NCI-H226 (cell line): Measurements from ENCODE around the gene RFC4.
"Not testable (repeated sequence)": the region's sequence is repeated elsewhere in the genome, so short reads cannot be mapped to it uniquely, and the experiment has no call there.

Source experiments
- DNase-seq: peaks from one replicate; pipeline ENCODE4 v3.0.0-alpha.2; 2015

RFC4 gene

DNA sequence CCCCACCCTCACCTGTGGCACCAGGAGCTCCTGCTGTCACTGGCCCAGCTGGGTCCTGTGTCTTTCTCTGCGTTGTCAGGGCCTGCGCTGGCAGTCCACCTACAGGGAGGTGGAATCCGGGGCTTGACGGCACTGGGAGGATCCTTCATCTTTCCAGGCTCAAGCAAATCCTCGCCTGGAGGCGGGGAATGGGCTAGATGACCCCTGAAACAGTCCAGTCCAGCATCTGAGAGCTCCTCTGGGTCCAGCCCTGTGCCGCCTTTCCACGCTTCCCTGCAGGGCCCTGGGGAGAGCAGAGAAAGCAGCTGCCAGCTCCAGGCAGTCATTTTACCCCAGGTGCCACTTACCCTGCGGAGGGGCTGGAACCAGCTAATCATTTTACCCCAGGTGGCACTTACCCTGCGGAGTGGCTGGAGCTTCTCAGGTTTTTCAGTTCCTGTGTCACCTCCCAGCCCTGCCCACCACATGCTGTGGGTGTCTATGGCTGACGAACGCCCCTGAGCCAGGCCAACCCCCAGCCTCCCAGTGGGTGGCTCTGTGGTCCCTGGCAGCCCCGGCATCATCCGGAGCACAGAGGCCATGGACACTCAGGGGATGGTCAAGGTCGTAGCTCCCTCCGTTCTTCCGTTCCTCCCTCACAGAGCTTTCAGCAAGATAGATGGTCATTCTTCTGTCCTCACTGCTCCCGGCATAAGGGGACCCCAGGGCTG lies 18.3 kb upstream of the RFC4 start:
- no peak for DNase-seq

GRCh38 chr3:186823386-186823785 lies 17.1 kb upstream of the RFC4 start:
- no peak for DNase-seq

- not testable (repeated sequence) for DNase-seq
Observed at GRCh38 chr3:186822388-186822759, 16.1 kb upstream of the RFC4 start.

DNA sequence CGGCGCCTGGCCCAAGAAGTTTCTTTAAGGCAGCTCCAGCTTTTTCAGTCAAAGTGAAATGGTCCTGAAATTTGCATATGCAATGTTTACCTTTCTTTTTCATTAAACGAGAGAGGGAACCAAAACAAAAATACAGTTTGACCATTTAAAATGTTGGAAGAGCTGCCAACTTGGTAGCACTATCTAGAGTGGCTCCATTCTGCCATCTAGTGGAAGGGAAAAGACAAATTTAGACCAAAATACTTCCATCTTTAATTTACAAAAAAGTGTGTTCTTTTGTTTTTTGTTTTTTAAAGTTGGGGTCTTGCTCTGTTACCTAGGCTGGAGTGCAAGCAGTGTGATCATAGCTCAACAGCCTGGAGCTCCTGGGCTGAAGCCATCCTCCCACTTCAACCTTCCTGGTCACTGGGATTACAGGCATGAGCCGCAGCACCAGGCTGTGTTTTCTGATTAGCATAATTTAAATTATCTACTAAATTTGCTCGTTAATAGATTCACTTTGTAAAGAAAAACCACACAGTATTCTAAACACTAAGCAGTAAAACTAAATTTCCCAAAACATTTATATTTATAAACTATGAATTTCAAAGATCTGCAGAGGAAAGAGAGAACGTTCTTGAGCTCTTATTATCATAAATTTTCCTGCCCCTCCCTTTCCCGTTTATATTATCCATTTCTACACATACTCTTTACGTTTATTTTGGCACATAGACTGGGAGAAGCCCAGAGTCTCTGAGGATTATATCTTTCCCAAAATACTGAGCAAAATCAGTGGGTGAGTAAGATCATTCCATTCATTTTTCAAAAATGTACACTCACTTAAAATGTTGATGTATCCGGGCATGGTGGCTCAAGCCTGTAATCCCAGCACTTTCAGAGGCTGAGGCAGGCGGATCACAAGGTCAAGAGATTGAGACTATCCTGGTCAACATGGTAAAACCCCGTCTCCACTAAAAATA lies 15.4 kb upstream of the RFC4 start:
- peak; percentile 66 for DNase-seq

- DNase-seq: no peak
Observed at GRCh38 chr3:186818956-186819355, 12.7 kb upstream of the RFC4 start.

GRCh38 chr3:186818516-186818915 lies 12.2 kb upstream of the RFC4 start:
- no peak for DNase-seq

DNA sequence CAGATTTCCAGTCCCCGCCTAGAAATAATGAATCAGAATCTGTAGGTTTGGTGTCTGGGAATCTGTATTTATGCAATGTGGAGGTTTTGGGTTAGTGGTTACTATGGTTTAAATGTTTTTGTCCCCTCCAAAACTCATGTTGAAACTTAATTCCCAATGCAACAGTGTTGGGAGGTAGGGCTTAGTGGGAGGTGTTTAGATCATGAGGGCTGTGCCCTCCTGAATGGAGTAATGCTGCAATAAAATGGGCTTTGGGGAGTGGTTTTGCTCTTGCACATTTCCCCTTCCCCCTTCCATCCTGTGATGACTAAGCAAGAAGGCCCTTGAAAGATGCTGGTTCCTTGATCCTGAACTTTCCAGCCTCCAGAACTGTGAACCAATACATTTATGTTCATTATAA lies 9.2 kb upstream of the RFC4 start:
- peak; percentile 81 for DNase-seq

GRCh38 chr3:186814100-186814499 lies 7.8 kb upstream of the RFC4 start:
- no peak for DNase-seq

- not testable (repeated sequence) for DNase-seq
Observed at GRCh38 chr3:186811313-186811712, 5.0 kb upstream of the RFC4 start.

GRCh38 chr3:186810336-186810996 lies 4.2 kb upstream of the RFC4 start:
- no peak for DNase-seq

DNA sequence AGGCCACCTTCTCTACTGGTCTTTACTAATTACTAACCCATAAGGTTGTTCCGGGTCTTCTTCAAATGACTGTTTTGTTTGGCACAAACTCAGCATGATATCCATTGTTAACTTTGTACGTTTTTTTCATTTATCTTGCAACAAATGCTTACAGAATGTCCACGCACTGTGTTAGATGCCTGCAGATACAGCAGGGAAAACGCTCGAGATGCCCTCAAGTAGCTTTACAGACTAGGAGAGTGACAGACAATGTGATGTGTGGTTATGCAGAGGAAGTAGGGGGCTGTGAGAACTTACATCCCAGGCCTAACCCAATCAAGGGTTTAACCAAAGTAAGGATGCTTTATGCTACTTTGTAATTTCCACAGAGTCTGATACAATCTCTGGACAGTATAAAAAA lies 949 bp upstream of the RFC4 start:
- DNase-seq: no peak

DNA sequence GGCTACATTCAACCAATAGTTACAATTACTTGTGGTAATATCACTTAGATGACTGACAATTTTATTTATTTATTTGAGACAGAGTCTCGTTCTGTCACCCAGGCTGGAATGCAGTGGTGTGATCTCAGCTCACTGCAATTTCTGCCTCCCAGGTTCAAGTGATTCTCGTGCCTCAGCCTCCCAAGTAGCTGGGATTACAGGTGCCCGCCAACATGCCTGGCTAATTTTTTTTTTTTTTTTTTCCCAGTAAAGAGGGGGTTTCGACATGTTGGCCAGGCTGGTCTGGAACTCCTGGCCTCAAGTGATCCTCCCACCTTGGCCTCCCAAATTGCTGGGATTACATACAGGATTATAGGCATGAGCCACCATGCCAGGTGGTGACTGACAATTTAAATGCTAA lies 2.8 kb downstream of the RFC4 start:
- DNase-seq: not testable (repeated sequence)

DNA sequence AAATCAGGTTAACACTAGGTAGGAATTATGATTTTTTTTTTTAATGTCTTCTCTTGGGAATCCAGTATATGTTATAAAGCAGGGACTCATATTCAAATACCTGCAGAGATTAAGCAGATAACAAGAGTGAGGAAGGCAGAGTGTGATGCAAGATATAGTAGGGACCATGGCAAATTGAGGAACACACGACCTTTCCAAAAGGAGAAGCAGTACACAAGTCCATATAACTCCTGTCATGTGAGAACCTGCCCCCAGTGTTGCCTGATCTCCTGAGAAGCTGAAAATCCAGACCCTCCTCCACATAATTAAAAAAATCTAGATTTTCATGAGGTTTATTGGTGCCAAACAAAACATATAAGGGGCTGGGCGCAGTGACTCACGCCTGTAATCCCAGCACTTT lies 3.6 kb downstream of the RFC4 start:
- DNase-seq: no peak

DNA sequence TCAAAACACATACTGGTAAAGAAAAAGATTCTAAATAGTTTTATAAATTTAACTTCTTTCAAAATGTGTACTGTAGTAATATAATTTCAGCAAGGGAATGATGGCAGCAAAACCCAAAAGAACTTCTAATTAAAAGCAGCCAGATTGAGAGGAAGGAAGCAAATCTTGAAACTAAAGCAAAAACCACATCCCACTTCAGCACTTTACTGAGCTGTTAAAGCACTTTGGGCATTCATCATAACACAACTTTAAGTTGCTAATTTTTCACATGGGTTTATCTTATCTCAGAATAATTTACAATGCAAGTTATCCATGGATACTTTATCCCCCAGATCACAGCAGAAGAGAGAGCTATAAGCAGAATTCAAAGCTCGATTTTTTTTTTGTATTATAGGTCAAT lies 6.0 kb downstream of the RFC4 start:
- no peak for DNase-seq

- no peak for DNase-seq
Observed at GRCh38 chr3:186798239-186798874, 7.9 kb downstream of the RFC4 start.

- DNase-seq: peak; percentile 37
Observed at GRCh38 chr3:186790261-186790981, 15.9 kb downstream of the RFC4 start.

DNA sequence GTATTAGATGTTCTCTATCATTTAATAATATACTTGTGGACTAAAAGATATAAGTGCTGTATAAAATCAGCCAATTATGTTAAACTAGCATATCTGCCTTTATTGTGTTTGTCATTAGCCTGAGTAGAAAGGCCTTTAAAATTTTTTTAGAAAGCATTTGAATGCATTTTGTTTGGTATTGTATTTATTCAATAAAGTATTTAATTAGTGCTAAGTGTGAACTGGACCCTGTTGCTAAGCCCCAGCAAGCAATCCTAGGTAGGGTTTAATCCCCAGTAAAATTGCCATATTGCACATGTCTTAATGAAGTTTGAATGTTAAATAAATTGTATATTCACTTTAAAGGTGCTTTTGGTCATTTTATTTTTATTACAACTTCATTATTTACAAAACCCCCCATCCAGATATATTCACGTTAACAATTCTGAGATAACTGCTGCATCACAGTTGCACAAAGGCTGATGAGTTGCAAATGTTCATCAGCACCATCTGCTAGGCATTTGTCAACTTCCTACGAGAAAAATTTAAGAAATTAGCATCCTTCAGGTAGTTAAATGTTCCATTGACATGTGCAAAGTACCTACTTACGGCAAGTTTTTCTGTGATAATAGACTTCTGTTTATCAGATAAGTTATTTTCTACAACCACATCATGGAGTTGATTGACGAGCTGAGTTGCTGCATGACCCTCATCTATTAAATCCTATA lies 16.6 kb downstream of the RFC4 start:
- peak; percentile 4 for DNase-seq

DNA sequence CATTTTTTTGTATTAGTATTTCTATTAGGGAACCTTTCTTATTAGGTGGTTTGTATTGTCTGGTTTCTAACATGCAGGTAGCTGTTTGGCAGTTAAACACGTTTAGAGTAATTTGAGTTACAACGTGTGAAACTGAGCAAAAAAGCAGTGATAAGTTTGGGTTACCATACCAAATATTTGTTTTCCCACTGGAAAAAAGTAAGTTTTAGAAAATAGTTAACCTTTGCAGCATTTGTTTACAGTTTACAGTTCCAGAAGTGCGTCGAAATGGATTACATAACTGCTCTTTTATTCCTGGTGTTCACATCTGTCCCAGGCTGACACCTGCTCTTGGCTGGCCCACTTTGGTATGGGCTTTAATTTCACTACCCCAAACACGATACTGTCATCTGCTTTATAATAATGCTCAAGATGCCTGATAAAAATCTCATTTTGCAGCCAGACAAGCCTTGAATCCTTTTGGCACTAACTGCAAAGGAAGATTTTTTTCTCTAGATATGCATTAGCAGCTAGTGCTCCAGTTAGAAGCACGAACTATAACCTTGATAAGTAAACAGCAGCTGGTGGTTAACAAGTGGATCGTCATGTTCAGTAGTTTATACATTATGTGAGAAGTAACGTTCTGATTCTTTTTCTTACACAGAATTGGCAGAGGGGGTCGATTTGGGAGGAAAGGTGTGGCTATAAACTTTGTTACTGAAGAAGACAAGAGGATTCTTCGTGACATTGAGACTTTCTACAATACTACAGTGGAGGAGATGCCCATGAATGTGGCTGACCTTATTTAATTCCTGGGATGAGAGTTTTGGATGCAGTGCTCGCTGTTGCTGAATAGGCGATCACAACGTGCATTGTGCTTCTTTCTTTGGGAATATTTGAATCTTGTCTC lies 17.6 kb downstream of the RFC4 start:
- no peak for DNase-seq

DNA sequence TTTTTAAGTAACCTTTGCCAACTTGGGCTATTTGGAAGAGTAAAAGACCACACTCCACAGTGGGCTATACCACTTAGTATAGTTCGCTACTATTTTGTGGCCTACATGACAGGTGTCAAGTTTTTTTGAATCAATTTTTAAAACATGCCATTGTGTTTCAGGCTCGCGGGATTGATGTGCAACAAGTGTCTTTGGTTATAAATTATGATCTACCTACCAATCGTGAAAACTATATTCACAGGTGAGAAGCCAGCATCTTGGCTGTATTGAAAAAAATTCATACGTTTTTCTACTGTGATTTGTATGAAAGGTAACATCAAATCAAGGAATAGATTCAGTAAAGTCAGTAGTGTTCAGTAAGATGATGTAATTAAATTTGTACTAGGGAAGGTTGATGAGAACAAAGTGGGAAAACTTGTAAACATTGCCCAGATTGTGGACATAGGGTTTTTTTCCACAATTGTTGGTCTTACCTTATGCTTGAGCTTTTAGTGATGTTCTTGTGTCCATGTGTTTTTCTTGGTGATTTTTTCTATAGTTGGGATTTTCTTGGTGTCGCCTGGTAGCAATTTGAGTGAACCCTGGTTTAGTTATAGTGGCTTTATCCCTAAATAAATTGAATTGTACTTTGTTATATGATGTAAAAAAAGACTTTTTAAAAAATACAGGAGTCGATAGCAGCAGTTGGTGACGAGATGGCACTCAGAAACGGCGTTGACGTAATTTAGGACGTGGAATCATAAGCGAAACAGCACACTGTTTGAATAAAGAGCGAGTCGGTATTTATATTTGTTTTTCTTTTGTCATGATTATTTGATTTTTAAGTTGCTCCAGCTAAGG lies 18.4 kb downstream of the RFC4 start:
- DNase-seq: no peak

DNA sequence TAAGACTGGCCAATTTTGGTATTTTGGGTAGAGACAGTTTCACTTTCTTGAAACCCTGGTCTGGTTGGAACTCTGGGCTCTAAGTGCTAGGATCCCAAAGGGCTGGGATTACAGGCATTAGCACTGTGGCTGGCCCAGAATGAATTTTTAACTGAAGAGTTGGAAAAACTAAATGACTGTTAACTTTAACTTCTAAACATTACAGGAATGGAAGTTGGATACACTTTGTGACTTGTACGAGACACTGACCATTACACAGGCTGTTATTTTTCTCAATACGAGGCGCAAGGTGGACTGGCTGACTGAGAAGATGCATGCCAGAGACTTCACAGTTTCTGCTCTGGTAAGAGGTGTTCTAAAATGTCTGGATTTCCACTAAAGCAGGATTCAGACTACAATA lies 19.4 kb downstream of the RFC4 start:
- no peak for DNase-seq
